ENCODE data around the gene MMP3. TPM values are rescaled to one million over a fixed set of nuclear protein-coding genes. Genes with fewer than 3 reads are reported as not detected.

Gene MMP3
- total RNA-seq, 4 donors from 2014 or later = 0.82 to 2.7 (median 1.2) TPM; not detected in 1

GRCh38 chr11:102812188-102812587 lies 31.2 kb downstream of the MMP3 start:
- no peak for ATAC-seq
- Histone ChIP-seq H3K27ac (no peak overlapping the region), H3K4me1 (no peaks in the 10 kb centered on the region), H3K27me3 (no peaks in the 10 kb centered on the region), H3K9me3 (no peaks in the 10 kb centered on the region), H3K4me3 (no peak overlapping the region), H3K36me3 (no peaks in the 10 kb centered on the region)
- no peak for TF ChIP-seq POLR2AphosphoS5 (IDR thresholded peaks at IDR 0.05)
- no peak for TF ChIP-seq EP300 (IDR thresholded peaks at IDR 0.05)
- TF ChIP-seq POLR2A (IDR thresholded peaks at IDR 0.05) = no peak
- TF ChIP-seq CTCF (IDR thresholded peaks at IDR 0.05) = no peak
- 61 to 74% methylated on average over 3 of the region's 3 CpGs for WGBS, 2 donors (ENCODE audit: low coverage in 1 of 2)

GRCh38 chr11:102810950-102811660 lies 32.3 kb downstream of the MMP3 start:
- no peak for ATAC-seq
- no peak overlapping the region for H3K4me3 ChIP-seq
- no peaks in the 10 kb centered on the region for H3K9me3 ChIP-seq
- H3K27me3 ChIP-seq = no peaks in the 10 kb centered on the region
- no peak overlapping the region for H3K27ac ChIP-seq
- no peaks in the 10 kb centered on the region for H3K36me3 ChIP-seq
- H3K4me1 ChIP-seq = no peaks in the 10 kb centered on the region
- 4 to 6% methylated on average over 3 of the region's 3 CpGs for WGBS, 2 donors (ENCODE audit: low coverage in 1 of 2)
- TF ChIP-seq CTCF (IDR thresholded peaks at IDR 0.05) = peak in 2 of 4 experiments; percentile 9 to 26
- TF ChIP-seq EP300 (IDR thresholded peaks at IDR 0.05) = no peak

- H3K27me3 ChIP-seq = no peaks in the 10 kb centered on the region
- no peak overlapping the region for H3K4me3 ChIP-seq
- no peaks in the 10 kb centered on the region for H3K9me3 ChIP-seq
- H3K27ac ChIP-seq = no peak overlapping the region
- TF ChIP-seq CTCF (IDR thresholded peaks at IDR 0.05) = no peak
- TF ChIP-seq POLR2AphosphoS5 (IDR thresholded peaks at IDR 0.05) = no peak
- TF ChIP-seq EP300 (IDR thresholded peaks at IDR 0.05) = no peak
- TF ChIP-seq POLR2A (IDR thresholded peaks at IDR 0.05) = no peak
- WGBS, 2 donors (ENCODE audit: low coverage in 1 of 2) = 70 to 85% methylated on average over 2 of the region's 2 CpGs
- H3K4me1 ChIP-seq = no peaks in the 10 kb centered on the region
- ATAC-seq = no peak
- no peaks in the 10 kb centered on the region for H3K36me3 ChIP-seq
These were observed 33.4 kb downstream of the MMP3 start for GRCh38 chr11:102809971-102810370.

- no peaks in the 10 kb centered on the region for H3K9me3 ChIP-seq
- H3K4me3 ChIP-seq = no peak overlapping the region
- H3K27me3 ChIP-seq = no peaks in the 10 kb centered on the region
- no peaks in the 10 kb centered on the region for H3K36me3 ChIP-seq
- no peak overlapping the region for H3K27ac ChIP-seq
- TF ChIP-seq POLR2AphosphoS5 (IDR thresholded peaks at IDR 0.05) (no peak), CTCF (IDR thresholded peaks at IDR 0.05) (no peak), POLR2A (IDR thresholded peaks at IDR 0.05) (no peak)
- 50 to 71% methylated on average over 2 to 8 of the region's 19 CpGs for WGBS, 2 donors (ENCODE audit: low coverage in 1 of 2)
- no peak for ATAC-seq
- no peaks in the 10 kb centered on the region for H3K4me1 ChIP-seq
These were observed 35.5 kb downstream of the MMP3 start for GRCh38 chr11:102807921-102808320.

- Histone ChIP-seq H3K27me3 (no peaks in the 10 kb centered on the region), H3K9me3 (no peaks in the 10 kb centered on the region), H3K36me3 (no peaks in the 10 kb centered on the region), H3K27ac (no peak overlapping the region), H3K4me1 (no peaks in the 10 kb centered on the region), H3K4me3 (no peak overlapping the region)
- no peak for ATAC-seq
- 63 to 69% methylated on average over 3 of the region's 3 CpGs for whole genome bisulfite sequencing, 2 donors (ENCODE audit: low coverage in 1 of 2)
- TF ChIP-seq EP300 (IDR thresholded peaks at IDR 0.05) (no peak), CTCF (IDR thresholded peaks at IDR 0.05) (no peak), POLR2A (IDR thresholded peaks at IDR 0.05) (no peak), POLR2AphosphoS5 (IDR thresholded peaks at IDR 0.05) (no peak)
These were observed 37.1 kb downstream of the MMP3 start for GRCh38 chr11:102806296-102806695.

Data from gastroesophageal sphincter (tissue), 4 donors.